GM19468 (cell line): ENCODE results near the gene CAGE1.

Experiments used
- ATAC-seq: cut with Tn5 transposase; IDR thresholded peaks from one replicate; pipeline ENCODE4 v1.9.1; 2021; ENCODE audit warnings: mild to moderate bottlenecking, moderate library complexity, moderate number of reproducible peaks; ENCODE audit not compliant: unreplicated experiment; ENCODE audit errors: extremely low read depth

CAGE1 gene

GRCh38 chr6:7313505-7314165 lies 75.9 kb downstream of the CAGE1 start:
- ATAC-seq, result no peak

- peak; percentile 95 for ATAC-seq
These were observed 76.7 kb downstream of the CAGE1 start, which contains the start of gene SSR1 for GRCh38 chr6:7312616-7313504. TSS of gene SSR1 (minus strand) at chr6:7313199. CDS start at chr6:7313120, 79 bp downstream.

GRCh38 chr6:7311917-7312615 lies 77.5 kb downstream of the CAGE1 start:
- no peak for ATAC-seq

DNA sequence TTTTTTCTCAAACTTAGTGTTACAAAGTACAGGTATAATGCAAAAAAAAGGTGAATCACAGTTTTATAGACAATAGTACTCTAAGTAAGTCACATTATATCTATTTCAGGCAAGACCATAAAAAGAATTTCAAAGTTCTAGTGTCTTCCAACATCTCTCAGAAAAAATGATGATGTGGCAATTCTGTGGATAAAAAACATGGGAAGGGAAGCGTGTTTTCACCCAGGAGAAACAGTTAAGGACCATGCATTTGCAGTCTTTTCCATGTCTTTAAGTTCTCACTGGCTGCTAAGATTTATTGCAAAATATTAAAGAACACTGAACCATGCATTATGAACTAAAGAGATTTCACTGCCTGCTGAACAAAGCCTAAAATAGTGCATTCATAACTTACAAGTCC lies 78.4 kb downstream of the CAGE1 start:
- no peak for ATAC-seq

GRCh38 chr6:7309050-7309449 lies 80.5 kb downstream of the CAGE1 start:
- ATAC-seq, result no peak

GRCh38 chr6:7307533-7307932 lies 82.0 kb downstream of the CAGE1 start:
- ATAC-seq, result no peak

DNA sequence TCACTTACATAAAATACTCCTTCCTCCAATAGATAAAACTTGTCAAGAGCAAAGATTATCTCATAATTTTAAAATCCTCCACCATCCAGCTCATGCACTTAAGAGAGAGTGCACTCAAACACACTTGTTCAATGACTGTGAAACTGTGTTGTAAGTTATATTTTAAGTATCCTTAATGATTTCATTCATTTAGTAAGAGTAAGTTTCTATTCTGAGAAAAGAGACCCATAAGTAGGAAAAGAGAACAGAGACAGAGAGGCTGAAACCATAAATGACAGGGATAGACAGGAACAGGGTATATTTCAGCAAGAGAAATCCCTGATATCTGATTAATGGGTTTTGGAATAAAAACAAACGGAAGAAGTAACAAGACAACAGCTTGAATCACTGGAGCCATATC lies 84.7 kb downstream of the CAGE1 start:
- ATAC-seq, result no peak

GRCh38 chr6:7301702-7302101 lies 87.8 kb downstream of the CAGE1 start:
- no peak for ATAC-seq

GRCh38 chr6:7300926-7301325 lies 88.6 kb downstream of the CAGE1 start:
- ATAC-seq, result no peak

DNA sequence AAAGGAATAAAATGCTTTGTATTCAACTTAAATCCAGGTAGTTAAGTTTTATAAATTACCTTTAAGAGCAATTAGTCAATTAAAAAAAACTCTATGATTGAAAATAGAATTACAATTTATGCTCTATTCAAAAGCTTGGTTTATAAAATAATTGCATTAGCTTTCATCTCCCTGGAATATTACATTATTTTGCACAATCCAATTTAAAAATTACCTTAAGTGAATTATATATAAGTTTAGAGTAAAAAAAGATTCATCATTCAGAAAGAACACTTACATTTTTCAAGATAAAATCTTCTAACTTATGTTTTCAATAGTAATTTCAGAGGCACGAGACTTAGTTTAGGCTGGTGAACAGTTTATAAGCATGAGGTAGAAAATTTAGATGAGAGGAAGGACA lies 91.4 kb downstream of the CAGE1 start:
- no peak for ATAC-seq

GRCh38 chr6:7296602-7297001 lies 92.9 kb downstream of the CAGE1 start:
- ATAC-seq, result no peak

GRCh38 chr6:7295916-7296315 lies 93.6 kb downstream of the CAGE1 start:
- no peak for ATAC-seq

DNA sequence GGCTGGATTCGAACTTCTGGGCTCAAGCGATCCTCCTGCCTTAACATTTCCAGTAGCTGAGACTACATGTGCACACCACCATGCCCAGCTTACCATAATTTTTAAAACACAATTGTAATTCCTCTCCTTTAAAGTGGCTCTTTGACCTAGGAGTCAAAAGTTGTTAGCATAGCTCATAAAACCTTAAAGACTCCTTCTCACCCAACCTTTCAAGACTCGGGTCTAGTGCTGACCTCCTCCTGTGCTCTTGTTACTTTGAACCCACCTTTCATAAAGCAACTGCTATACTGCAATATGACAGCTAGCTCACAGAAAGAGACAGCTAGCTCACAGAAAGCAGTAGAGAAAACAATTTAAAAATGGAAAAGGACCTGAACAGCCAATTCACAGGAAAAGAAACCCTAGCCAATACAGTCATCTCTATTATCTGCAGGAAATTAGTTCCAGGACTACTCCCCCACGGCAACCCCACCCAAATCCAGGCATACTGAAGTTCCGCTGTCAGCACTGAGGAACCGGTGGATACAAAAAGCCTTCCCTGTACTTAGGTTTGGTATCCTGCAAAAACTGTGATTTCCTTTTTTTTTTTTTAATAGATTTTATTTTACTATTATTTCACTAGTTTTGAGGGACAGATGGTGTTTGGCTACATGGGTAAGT lies 96.8 kb downstream of the CAGE1 start:
- ATAC-seq, result no peak

- ATAC-seq, result no peak
These were observed 99.5 kb downstream of the CAGE1 start for GRCh38 chr6:7290079-7290478.

GRCh38 chr6:7285416-7285815 lies 104.1 kb downstream of the CAGE1 start:
- ATAC-seq, result no peak

- no peak for ATAC-seq
These were observed 105.9 kb downstream of the CAGE1 start for GRCh38 chr6:7283676-7284075.

- ATAC-seq, result no peak
These were observed 107.2 kb downstream of the CAGE1 start for GRCh38 chr6:7282097-7282906.
